Cardiac muscle cell (in vitro differentiated cells and primary cell): ENCODE measurements around the gene PRKD3. TPM values are rescaled to one million over a fixed set of nuclear protein-coding genes. Genes with fewer than 3 reads are reported as not detected.
A peak's percentile ranks its signal among the peaks of the same experiment; 100 is the strongest.

Experiments used
- DNase-seq, 2 donors: peaks; one replicate each; pipeline versions ENCODE4 v3.0.0 to v3.0.0-alpha.2; 2010 to 2017; ENCODE audit warnings: low read depth in 1 of 2, low spot score in 1 of 2
- H3K27ac ChIP-seq: fragments of 200-600 bp; sonication (generic); 2 replicates; pipeline ENCODE4 v1.5.1; 2016
- H3K27me3 ChIP-seq: fragments of 200-600 bp; sonication (generic); 2 replicates; pipeline ENCODE4 v1.6.0; 2016; ENCODE audit warnings: control low read depth
- H3K36me3 ChIP-seq: fragments of 200-600 bp; sonication (generic); 2 replicates; pipeline ENCODE4 v1.5.1; 2016; ENCODE audit warnings: control low read depth
- H3K4me1 ChIP-seq: fragments of 200-600 bp; sonication (generic); 2 replicates; pipeline ENCODE4 v1.8.1; 2017; ENCODE audit warnings: low read depth, mild to moderate bottlenecking, mixed run types
- H3K4me3 ChIP-seq: fragments of 200-600 bp; sonication (generic); 2 replicates; pipeline ENCODE4 v1.5.1; 2016; ENCODE audit warnings: mild to moderate bottlenecking
- H3K9me3 ChIP-seq: fragments of 200-600 bp; sonication (generic); 2 replicates; pipeline ENCODE4 v1.5.1; 2017; ENCODE audit warnings: low read depth, mild to moderate bottlenecking, control low read depth
- polyA plus RNA-seq: library from polyadenylated mRNA; unstranded; fragments of >200 nt; fragmentation: Nextera tagmentation; extraction: Ambion mirVana; gene quantifications from 2 replicates; pipeline ENCODE4 v1.2.1, GENCODE V29; 2016
- total RNA-seq: library from RNA; depleted of rRNA; stranded (reverse); fragments of >200 nt; gene quantifications from 2 replicates; pipeline ENCODE4 v1.2.3, GENCODE V29; 2016
- TF ChIP-seq, protein P1 (sequence below): IDR thresholded peaks from 2 replicates; pipeline ENCODE4 v1.5.1; 2012; ENCODE audit warnings: low read depth, mild to moderate bottlenecking, low read length

PRKD3 gene
- total and polyA plus RNA-seq, 2 experiments from 2014 or later = 13.2 to 20.2 TPM

DNA sequence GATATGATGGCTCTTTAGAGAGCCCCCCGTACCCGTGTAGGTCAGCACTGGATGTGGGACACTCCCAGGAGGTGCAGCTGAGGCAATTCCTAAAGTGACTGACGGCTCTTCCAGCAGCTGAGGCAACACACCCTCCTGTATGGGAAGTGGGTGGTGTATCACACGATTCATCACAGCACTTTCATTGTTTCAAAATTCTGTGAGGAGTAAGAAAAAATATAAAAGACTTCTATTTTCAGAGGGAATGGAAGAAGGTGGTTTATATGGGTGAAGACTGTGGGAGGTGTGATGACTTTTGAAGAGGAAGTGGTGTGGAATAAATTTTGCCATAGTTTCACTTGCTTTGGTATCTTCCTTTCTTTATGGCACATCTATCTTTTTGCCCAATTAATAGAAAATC, 42.1 kb upstream of the PRKD3 start:
- TF ChIP-seq, protein P1, sequence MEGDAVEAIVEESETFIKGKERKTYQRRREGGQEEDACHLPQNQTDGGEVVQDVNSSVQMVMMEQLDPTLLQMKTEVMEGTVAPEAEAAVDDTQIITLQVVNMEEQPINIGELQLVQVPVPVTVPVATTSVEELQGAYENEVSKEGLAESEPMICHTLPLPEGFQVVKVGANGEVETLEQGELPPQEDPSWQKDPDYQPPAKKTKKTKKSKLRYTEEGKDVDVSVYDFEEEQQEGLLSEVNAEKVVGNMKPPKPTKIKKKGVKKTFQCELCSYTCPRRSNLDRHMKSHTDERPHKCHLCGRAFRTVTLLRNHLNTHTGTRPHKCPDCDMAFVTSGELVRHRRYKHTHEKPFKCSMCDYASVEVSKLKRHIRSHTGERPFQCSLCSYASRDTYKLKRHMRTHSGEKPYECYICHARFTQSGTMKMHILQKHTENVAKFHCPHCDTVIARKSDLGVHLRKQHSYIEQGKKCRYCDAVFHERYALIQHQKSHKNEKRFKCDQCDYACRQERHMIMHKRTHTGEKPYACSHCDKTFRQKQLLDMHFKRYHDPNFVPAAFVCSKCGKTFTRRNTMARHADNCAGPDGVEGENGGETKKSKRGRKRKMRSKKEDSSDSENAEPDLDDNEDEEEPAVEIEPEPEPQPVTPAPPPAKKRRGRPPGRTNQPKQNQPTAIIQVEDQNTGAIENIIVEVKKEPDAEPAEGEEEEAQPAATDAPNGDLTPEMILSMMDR = no peak

DNA sequence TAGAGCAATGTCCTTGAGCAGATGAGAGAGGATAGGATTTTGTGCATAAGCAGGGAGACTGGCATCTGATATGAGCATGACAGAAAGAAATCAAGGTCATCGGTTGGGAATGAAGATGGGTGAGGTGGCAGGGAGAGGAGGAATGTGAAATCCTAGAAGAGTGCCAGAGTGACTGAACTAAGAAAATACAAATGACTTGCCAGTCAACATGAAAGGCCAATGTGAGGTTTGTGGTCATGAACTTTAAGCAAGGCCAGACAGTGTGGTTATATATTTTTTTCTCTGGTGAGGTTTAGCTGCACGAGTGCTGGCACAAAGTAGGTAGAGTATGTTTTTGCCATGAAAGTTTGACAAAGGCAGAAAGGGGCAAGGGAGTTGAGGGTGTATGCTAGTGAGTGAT, 41.0 kb upstream of the PRKD3 start:
- TF ChIP-seq, protein P1 = no peak
- no peaks in the 10 kb centered on the region for H3K36me3 ChIP-seq
- H3K4me1 ChIP-seq = peaks cover 3% of the 10 kb centered on the region
- H3K9me3 ChIP-seq = no peaks in the 10 kb centered on the region
- no peak overlapping the region for H3K4me3 ChIP-seq
- no peak for DNase-seq
- no peak overlapping the region for H3K27ac ChIP-seq
- no peaks in the 10 kb centered on the region for H3K27me3 ChIP-seq

More for the DNA sequence above, 42.1 kb upstream of the PRKD3 start:
- Histone ChIP-seq H3K27ac (no peak overlapping the region), H3K27me3 (no peaks in the 10 kb centered on the region), H3K4me1 (peaks cover 3% of the 10 kb centered on the region), H3K36me3 (no peaks in the 10 kb centered on the region), H3K9me3 (no peaks in the 10 kb centered on the region), H3K4me3 (no peak overlapping the region)
- no peak for DNase-seq

DNA sequence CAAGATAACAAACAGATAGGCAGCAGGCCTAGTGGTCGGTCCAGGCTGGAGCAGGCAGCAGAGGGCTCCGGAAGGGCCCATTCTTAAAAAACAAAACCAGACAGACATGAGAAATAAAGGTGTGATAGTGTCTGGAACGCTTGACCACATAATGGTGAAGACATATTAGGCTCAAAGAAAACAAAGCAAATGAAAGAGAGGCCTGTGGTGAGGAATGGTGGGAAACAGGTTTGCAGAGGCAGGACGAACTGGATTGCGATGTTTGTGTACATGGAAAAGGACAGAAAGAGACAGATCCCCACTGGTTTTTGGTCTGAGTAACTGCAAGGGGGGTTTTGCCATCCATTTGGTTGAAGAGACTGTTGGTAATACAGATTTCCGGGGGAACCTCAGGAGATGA, 39.7 kb upstream of the PRKD3 start:
- H3K4me3 ChIP-seq = no peak overlapping the region
- DNase-seq = no peak
- H3K27ac ChIP-seq = no peak overlapping the region

DNA sequence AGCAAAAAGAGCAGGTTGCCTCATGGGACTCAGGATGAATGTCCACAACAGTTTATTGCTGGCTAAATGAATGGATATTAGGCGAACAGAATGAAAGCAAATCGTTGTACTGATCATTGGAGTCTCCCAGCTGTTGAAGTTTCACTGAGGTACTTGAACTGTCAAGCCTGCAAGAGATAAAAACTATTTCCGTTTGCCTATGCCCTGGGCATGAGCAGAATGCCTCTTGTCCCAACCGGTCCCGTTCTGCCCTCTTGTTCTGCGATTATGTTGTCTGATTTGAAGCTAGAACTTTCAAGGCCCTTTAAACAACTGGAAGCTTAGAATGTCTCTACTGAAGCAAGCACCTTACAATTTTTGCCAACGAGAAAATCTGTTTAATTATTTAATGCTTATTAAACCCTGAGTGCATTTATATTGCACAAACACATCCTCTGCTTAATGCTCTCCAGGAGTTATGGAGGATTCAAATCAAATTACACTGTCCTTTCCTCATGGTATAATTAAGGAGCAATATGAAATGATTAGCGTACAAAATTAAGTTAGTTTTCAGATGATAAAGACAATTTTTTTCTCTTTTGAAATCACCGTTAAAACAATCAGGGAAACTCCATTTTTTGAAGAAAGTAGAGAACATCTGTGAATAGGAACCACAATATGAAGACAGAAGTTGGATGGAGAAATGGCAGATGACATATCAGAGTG, 37.5 kb upstream of the PRKD3 start:
- TF ChIP-seq, protein P1 = no peak
- Histone ChIP-seq H3K4me3 (no peak overlapping the region), H3K4me1 (peaks cover 3% of the 10 kb centered on the region), H3K27ac (no peak overlapping the region), H3K36me3 (no peaks in the 10 kb centered on the region), H3K27me3 (no peaks in the 10 kb centered on the region), H3K9me3 (no peaks in the 10 kb centered on the region)
- peak in 1 of 2 donors; percentile 30 for DNase-seq

More for the DNA sequence above, 39.7 kb upstream of the PRKD3 start:
- no peaks in the 10 kb centered on the region for H3K36me3 ChIP-seq
- peaks cover 3% of the 10 kb centered on the region for H3K4me1 ChIP-seq
- TF ChIP-seq, protein P1 = no peak
- no peaks in the 10 kb centered on the region for H3K27me3 ChIP-seq
- no peaks in the 10 kb centered on the region for H3K9me3 ChIP-seq

DNA sequence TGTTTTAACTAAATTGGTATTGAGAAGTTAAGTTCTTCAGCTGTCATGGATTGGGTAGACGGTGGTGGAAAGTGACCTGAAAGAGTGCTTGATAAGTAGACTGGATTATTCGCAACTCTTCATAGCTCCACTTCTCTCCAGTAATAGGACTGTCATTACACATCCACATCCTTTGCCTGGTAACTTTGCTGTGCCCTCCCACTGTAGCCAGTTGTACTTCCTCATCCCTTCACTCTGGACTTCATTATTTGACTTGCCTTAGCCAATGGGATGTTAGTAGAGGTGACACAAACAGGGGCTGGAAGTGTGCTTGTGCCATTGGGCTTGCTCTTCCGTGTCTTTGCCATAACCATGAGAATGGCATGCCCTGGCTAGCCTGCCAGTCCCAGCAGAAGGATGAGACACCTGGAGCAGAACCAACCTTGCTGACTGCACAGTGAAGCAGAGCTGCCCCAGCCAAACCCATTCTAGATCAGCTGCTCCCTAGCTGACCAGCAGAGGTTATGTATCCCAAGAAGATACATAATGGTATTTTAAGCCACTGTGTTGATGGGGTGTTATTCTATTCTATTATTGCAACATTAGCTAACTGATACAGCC, 36.7 kb upstream of the PRKD3 start:
- H3K4me1 ChIP-seq = peaks cover 3% of the 10 kb centered on the region
- TF ChIP-seq, protein P1 = no peak
- H3K27me3 ChIP-seq = no peaks in the 10 kb centered on the region
- no peaks in the 10 kb centered on the region for H3K9me3 ChIP-seq
- H3K36me3 ChIP-seq = no peaks in the 10 kb centered on the region
- DNase-seq = no peak
- H3K4me3 ChIP-seq = no peak overlapping the region
- no peak overlapping the region for H3K27ac ChIP-seq
